ENCODE results near the gene KLHL29.

The KLHL29 gene

DNA sequence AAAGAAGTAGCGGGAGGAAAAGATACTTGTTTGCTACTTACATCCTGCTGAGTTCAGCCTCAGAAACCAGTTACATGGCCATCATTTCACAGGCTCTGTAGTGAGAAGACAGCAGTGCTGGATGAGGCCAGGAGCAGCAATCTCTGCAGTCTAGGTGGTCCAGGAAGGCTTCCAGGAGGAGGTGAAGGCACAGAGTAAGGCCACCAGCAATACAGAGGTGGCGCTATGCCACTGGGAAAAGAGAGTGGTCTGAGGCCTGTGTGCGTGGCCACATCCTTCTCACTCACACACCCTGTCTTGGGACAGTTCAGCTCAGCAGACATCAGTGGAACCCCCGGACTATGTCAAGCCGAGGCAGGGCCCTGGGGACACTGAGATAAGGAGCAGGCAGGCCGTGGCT, 162.7 kb downstream of the KLHL29 start:
- Histone ChIP-seq H3K9me3 (ENCODE audit: insufficient read depth, low read depth, low read length) (no peaks in the 10 kb centered on the region), H3K9me2 (replicated peaks; ENCODE audit: low read depth, low read length) (no peaks in the 10 kb centered on the region), H3K4me1 (ENCODE audit: insufficient read depth, low read length, poor library complexity, severe bottlenecking) (peaks cover 16% of the 10 kb centered on the region), H3K4me3 (ENCODE audit: low read length, poor library complexity, severe bottlenecking) (no peak overlapping the region), H2AFZ (ENCODE audit: low read length) (no peak overlapping the region), H3K9ac (ENCODE audit: low read depth, low read length, poor library complexity, severe bottlenecking) (no peak overlapping the region), H4K20me1 (ENCODE audit: insufficient read depth, low read length, poor library complexity, severe bottlenecking) (no peaks in the 10 kb centered on the region), H3K4me2 (ENCODE audit: low read depth, low read length, poor library complexity, severe bottlenecking) (no peak overlapping the region), H3K36me3 (ENCODE audit: insufficient read depth, low read length) (no peaks in the 10 kb centered on the region), H3K79me2 (ENCODE audit: insufficient read depth, low read length) (no peaks in the 10 kb centered on the region), H3K27me3 (ENCODE audit: insufficient read depth, low read length, poor library complexity, severe bottlenecking) (no peaks in the 10 kb centered on the region), H3F3A (ENCODE audit: low read depth) (no peaks in the 10 kb centered on the region)
- no peak for TF ChIP-seq EZH2phosphoT487 (IDR thresholded peaks at IDR 0.05; ENCODE audit: borderline replicate concordance)
- TF ChIP-seq, protein P1, sequence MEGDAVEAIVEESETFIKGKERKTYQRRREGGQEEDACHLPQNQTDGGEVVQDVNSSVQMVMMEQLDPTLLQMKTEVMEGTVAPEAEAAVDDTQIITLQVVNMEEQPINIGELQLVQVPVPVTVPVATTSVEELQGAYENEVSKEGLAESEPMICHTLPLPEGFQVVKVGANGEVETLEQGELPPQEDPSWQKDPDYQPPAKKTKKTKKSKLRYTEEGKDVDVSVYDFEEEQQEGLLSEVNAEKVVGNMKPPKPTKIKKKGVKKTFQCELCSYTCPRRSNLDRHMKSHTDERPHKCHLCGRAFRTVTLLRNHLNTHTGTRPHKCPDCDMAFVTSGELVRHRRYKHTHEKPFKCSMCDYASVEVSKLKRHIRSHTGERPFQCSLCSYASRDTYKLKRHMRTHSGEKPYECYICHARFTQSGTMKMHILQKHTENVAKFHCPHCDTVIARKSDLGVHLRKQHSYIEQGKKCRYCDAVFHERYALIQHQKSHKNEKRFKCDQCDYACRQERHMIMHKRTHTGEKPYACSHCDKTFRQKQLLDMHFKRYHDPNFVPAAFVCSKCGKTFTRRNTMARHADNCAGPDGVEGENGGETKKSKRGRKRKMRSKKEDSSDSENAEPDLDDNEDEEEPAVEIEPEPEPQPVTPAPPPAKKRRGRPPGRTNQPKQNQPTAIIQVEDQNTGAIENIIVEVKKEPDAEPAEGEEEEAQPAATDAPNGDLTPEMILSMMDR (conservative IDR thresholded peaks at IDR 0.05; ENCODE audit: low read length) = no peak

DNA sequence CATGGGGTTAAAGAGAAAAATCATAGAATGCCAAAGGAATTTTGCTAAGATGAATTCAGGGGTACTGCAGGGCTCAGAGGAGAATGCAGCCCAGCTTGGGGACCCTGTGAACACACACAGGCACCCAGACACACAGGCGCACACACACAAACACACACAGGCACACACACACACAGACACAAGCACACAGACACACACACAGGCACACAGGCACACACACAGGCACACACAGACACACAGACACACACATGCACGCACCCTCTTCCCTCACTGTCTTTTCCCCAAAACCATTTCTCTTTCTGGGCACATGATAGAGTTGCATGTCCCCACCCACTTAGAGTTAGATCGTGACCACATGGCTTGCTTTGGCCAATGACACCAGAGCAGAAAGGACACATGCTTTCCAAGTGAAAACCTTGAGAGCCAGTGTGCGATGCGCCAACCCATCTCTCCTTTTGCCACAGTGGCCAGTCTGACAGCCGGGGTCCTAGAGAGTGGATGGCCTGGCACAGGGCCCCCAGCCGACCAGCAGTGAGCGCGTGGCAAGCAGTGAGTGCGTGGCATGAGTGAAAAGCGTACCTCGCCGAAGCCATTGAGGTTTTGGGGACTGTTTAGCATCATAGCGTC, 163.3 kb downstream of the KLHL29 start:
- H3K9me2 ChIP-seq (replicated peaks; ENCODE audit: low read depth, low read length) = no peaks in the 10 kb centered on the region
- H2AFZ ChIP-seq (ENCODE audit: low read length) = no peak overlapping the region
- no peak overlapping the region for H3K9ac ChIP-seq (ENCODE audit: low read depth, low read length, poor library complexity, severe bottlenecking)
- no peaks in the 10 kb centered on the region for H4K20me1 ChIP-seq (ENCODE audit: insufficient read depth, low read length, poor library complexity, severe bottlenecking)
- no peaks in the 10 kb centered on the region for H3K36me3 ChIP-seq (ENCODE audit: insufficient read depth, low read length)
- no peaks in the 10 kb centered on the region for H3K27me3 ChIP-seq (ENCODE audit: insufficient read depth, low read length, poor library complexity, severe bottlenecking)
- no peaks in the 10 kb centered on the region for H3K9me3 ChIP-seq (ENCODE audit: insufficient read depth, low read depth, low read length)
- no peak overlapping the region for H3K4me2 ChIP-seq (ENCODE audit: low read depth, low read length, poor library complexity, severe bottlenecking)
- no peaks in the 10 kb centered on the region for H3K79me2 ChIP-seq (ENCODE audit: insufficient read depth, low read length)
- no peaks in the 10 kb centered on the region for H3F3A ChIP-seq (ENCODE audit: low read depth)
- TF ChIP-seq EZH2phosphoT487 (IDR thresholded peaks at IDR 0.05; ENCODE audit: borderline replicate concordance) = no peak
- TF ChIP-seq, protein P1 (conservative IDR thresholded peaks at IDR 0.05; ENCODE audit: low read length) = no peak
- H3K4me1 ChIP-seq (ENCODE audit: insufficient read depth, low read length, poor library complexity, severe bottlenecking) = peaks cover 16% of the 10 kb centered on the region
- no peak overlapping the region for H3K4me3 ChIP-seq (ENCODE audit: low read length, poor library complexity, severe bottlenecking)

DNA sequence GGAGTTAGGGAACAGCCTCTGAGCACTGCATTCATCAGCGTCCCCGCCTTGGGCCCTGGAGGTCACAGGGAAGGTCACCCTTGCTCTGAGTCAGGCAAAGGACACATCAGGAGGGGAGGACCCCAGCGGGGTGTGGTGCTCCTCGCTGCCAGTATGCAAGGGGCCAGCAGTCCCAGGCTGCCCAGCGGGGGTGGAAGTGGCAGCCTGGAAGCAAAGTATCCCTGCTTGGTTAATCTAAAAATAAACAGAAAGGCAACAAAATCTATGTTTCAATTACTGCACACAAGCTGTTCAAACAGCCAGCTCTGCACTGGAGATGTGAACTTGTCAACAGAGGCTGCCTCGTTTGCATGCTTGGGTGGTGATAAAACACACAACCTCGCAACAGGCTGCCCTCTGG, 164.1 kb downstream of the KLHL29 start:
- no peak overlapping the region for H2AFZ ChIP-seq (ENCODE audit: low read length)
- H3K4me1 ChIP-seq (ENCODE audit: insufficient read depth, low read length, poor library complexity, severe bottlenecking) = peaks cover 16% of the 10 kb centered on the region
- no peaks in the 10 kb centered on the region for H3K36me3 ChIP-seq (ENCODE audit: insufficient read depth, low read length)
- H3K9me3 ChIP-seq (ENCODE audit: insufficient read depth, low read depth, low read length) = no peaks in the 10 kb centered on the region
- H3F3A ChIP-seq (ENCODE audit: low read depth) = no peaks in the 10 kb centered on the region
- TF ChIP-seq, protein P1 (conservative IDR thresholded peaks at IDR 0.05; ENCODE audit: low read length) = no peak
- TF ChIP-seq EZH2phosphoT487 (IDR thresholded peaks at IDR 0.05; ENCODE audit: borderline replicate concordance) = no peak
- H3K4me3 ChIP-seq (ENCODE audit: low read length, poor library complexity, severe bottlenecking) = no peak overlapping the region
- H3K79me2 ChIP-seq (ENCODE audit: insufficient read depth, low read length) = no peaks in the 10 kb centered on the region
- no peaks in the 10 kb centered on the region for H3K9me2 ChIP-seq (replicated peaks; ENCODE audit: low read depth, low read length)
- H3K4me2 ChIP-seq (ENCODE audit: low read depth, low read length, poor library complexity, severe bottlenecking) = no peak overlapping the region
- no peaks in the 10 kb centered on the region for H3K27me3 ChIP-seq (ENCODE audit: insufficient read depth, low read length, poor library complexity, severe bottlenecking)
- H3K9ac ChIP-seq (ENCODE audit: low read depth, low read length, poor library complexity, severe bottlenecking) = no peak overlapping the region
- H4K20me1 ChIP-seq (ENCODE audit: insufficient read depth, low read length, poor library complexity, severe bottlenecking) = no peaks in the 10 kb centered on the region

Data from Loucy (cell line).